SH-SY5Y (cell line): ENCODE results near the gene LPCAT2.

ENCODE experiments used
- GATA2 ChIP-seq: IDR thresholded peaks from 2 replicates; pipeline ENCODE4 v1.6.1; 2011; ENCODE audit warnings: mild to moderate bottlenecking, low read depth, low read length
- GATA3 ChIP-seq: IDR thresholded peaks from 2 replicates; pipeline ENCODE4 v1.6.1; 2011; ENCODE audit warnings: low read depth, mild to moderate bottlenecking, low read length, moderate library complexity

LPCAT2 gene

GRCh38 chr16:55568207-55568606 lies 59.3 kb downstream of the LPCAT2 start:
- no peak for TF ChIP-seq GATA3
- TF ChIP-seq GATA2, result no peak

GRCh38 chr16:55569025-55569424 lies 60.2 kb downstream of the LPCAT2 start:
- TF ChIP-seq GATA3 (no peak), GATA2 (no peak)

GRCh38 chr16:55570159-55570558 lies 61.3 kb downstream of the LPCAT2 start:
- TF ChIP-seq GATA2 (no peak), GATA3 (no peak)

- TF ChIP-seq GATA3 (no peak), GATA2 (no peak)
Observed at GRCh38 chr16:55571191-55571897, 62.5 kb downstream of the LPCAT2 start.

GRCh38 chr16:55572439-55572838 lies 63.6 kb downstream of the LPCAT2 start:
- TF ChIP-seq GATA3, result no peak

GRCh38 chr16:55574811-55575210 lies 65.9 kb downstream of the LPCAT2 start:
- TF ChIP-seq GATA3 (no peak), GATA2 (no peak)

GRCh38 chr16:55575496-55575895 lies 66.6 kb downstream of the LPCAT2 start:
- TF ChIP-seq GATA2 (no peak), GATA3 (no peak)

GRCh38 chr16:55576384-55576783 lies 67.5 kb downstream of the LPCAT2 start:
- no peak for TF ChIP-seq GATA2
- TF ChIP-seq GATA3, result no peak

- TF ChIP-seq GATA3 (no peak), GATA2 (no peak)
Observed at GRCh38 chr16:55577887-55578286, 69.0 kb downstream of the LPCAT2 start.

- TF ChIP-seq GATA2 (no peak), GATA3 (no peak)
Observed at GRCh38 chr16:55585631-55586030, 76.8 kb downstream of the LPCAT2 start.

GRCh38 chr16:55588799-55589198 lies 79.9 kb downstream of the LPCAT2 start:
- TF ChIP-seq GATA3, result no peak
- TF ChIP-seq GATA2, result no peak

- TF ChIP-seq GATA2 (no peak), GATA3 (no peak)
Observed at GRCh38 chr16:55592306-55592705, 83.4 kb downstream of the LPCAT2 start.

- peak; percentile 37; the same call in 1 of the 2 replicates for TF ChIP-seq GATA2
- peak; percentile 74; the same call in 1 of the 2 replicates for TF ChIP-seq GATA3
Observed at GRCh38 chr16:55597928-55598327, 89.1 kb downstream of the LPCAT2 start.

- no peak for TF ChIP-seq GATA2
- no peak for TF ChIP-seq GATA3
Observed at GRCh38 chr16:55605754-55606336, 97.0 kb downstream of the LPCAT2 start.

GRCh38 chr16:55613613-55614335 lies 104.9 kb downstream of the LPCAT2 start:
- no peak for TF ChIP-seq GATA3
- no peak for TF ChIP-seq GATA2

- TF ChIP-seq GATA3 (no peak), GATA2 (no peak)
Observed at GRCh38 chr16:55615071-55615470, 106.2 kb downstream of the LPCAT2 start.
